Measurements from ENCODE around the gene IQGAP2. TPM values are rescaled to one million over a fixed set of nuclear protein-coding genes. Genes with fewer than 3 reads are reported as not detected.

Gene IQGAP2
- total and polyA plus RNA-seq, 9 of the 15 experiments (the other 6 are each of a cell fraction or from before 2014, with no cell fraction given): 8.7 to 23.2 (median 17.4) TPM

- 50% methylated on average over 6 of the region's 6 CpGs for WGBS (ENCODE audit: insufficient coverage, low coverage, missing lambda C conversion rate)
- no TSS peak for BruUV-seq (replicated peaks)
- no peaks in the 10 kb centered on the region for H3K79me2 ChIP-seq (ENCODE audit: control insufficient read depth, insufficient read depth, low read length)
- intact Hi-C loops (cut with micrococcal nuclease): no loop called here
- DNase-seq (ENCODE audit: extremely low read depth in 1 of 4, low spot score in 3 of 4): no peak
- no peak for ATAC-seq
- no peak for FAIRE-seq
- no peaks in the 10 kb centered on the region for H3K36me3 ChIP-seq (ENCODE audit: control insufficient read depth, insufficient read depth, low read length)
- H3K4me1 ChIP-seq (replicated peaks in 1 of 2; ENCODE audit: control insufficient read depth in 2 of 2, insufficient read depth in 2 of 2, low read length in 2 of 2): peaks cover 0 to 5% of the 10 kb centered on the region in 2 experiments; a peak in 1 of 5 replicates
- no peak overlapping the region for H2AFZ ChIP-seq (ENCODE audit: low read depth, low read length)
- H3K9me3 ChIP-seq (replicated peaks; ENCODE audit: control insufficient read depth, insufficient read depth, low read depth, low read length): no peaks in the 10 kb centered on the region
- H3K9ac ChIP-seq (ENCODE audit: insufficient read depth in 1 of 2, low read depth in 2 of 2, low read length in 2 of 2): no peak overlapping the region
- POLR2A ChIA-PET: interaction anchor here (1.4 kb wide), 1 partner anchor 13 kb away, joined by 3 read pairs; no protein-coding TSS in a partner anchor
- H3K4me3 ChIP-seq: no peak overlapping the region
- H4K20me1 ChIP-seq (replicated peaks; ENCODE audit: control insufficient read depth, insufficient read depth, low read length): no peaks in the 10 kb centered on the region
- no peaks in the 10 kb centered on the region for H3K27me3 ChIP-seq (ENCODE audit: control insufficient read depth in 2 of 2, insufficient read depth in 2 of 2, low read length in 2 of 2)
- in situ Hi-C loops (cut with MboI): no loop called here
- CTCF ChIA-PET (ENCODE audit: low intra/inter-chr PET ratio): no interaction called here
- no peak overlapping the region for H3K27ac ChIP-seq (ENCODE audit: extremely low read depth, low read depth, low read length)
- no peak overlapping the region for H3K4me2 ChIP-seq (ENCODE audit: insufficient read depth, low read length)
- no peaks in the 10 kb centered on the region for H3K9me1 ChIP-seq (ENCODE audit: control insufficient read depth, insufficient read depth, low read length)
- TF ChIP-seq GTF2E2 (tag; IDR thresholded peaks at IDR 0.05) (no peak), DEAF1 (CRISPR knock-in tag; IDR thresholded peaks at IDR 0.05) (no peak), JUN (IDR thresholded peaks at IDR 0.05; ENCODE audit: borderline replicate concordance, low read depth, low read length) (no peak), JUN (CRISPR knock-in tag; IDR thresholded peaks at IDR 0.05; ENCODE audit: borderline replicate concordance) (no peak), PHB (CRISPR knock-in tag; IDR thresholded peaks at IDR 0.05) (no peak), BRF2 (IDR thresholded peaks at IDR 0.05; ENCODE audit: borderline replicate concordance, insufficient read depth, insufficient read length) (no peak), ILK (tag; IDR thresholded peaks at IDR 0.05; ENCODE audit: borderline replicate concordance, low read depth) (no peak), ZZZ3 (IDR thresholded peaks at IDR 0.05) (no peak), ZNF408 (CRISPR knock-in tag; IDR thresholded peaks at IDR 0.05; ENCODE audit: low read depth) (no peak), LEF1 (IDR thresholded peaks at IDR 0.05) (no peak), ZNF740 (CRISPR knock-in tag; IDR thresholded peaks at IDR 0.05) (no peak), ZNF740 (tag; IDR thresholded peaks at IDR 0.05) (no peak)
These were observed 89.7 kb downstream of the IQGAP2 start for GRCh38 chr5:76492819-76493189.
